Bronchial epithelial cell (primary cell): ENCODE data around the gene ZNF768. TPM values are rescaled to one million over a fixed set of nuclear protein-coding genes. Genes with fewer than 3 reads are reported as not detected.

Experiments
- DNase-seq: peaks from one replicate; pipeline ENCODE4 v3.0.0-alpha.2; 2010; ENCODE audit warnings: low read depth
- FAIRE-seq: peaks from 2 replicates; lab custom pipeline; 2011; peaks lifted over from hg19 to GRCh38; lab: Jason Lieb, UNC
- H3K27me3 ChIP-seq: 2 replicates; pipeline ENCODE4 v1.5.1; 2011; ENCODE audit warnings: low read length; ENCODE audit not compliant: control insufficient read depth, insufficient read depth
- H3K36me3 ChIP-seq: 2 replicates; pipeline ENCODE4 v1.5.1; 2011; ENCODE audit warnings: low read length; ENCODE audit not compliant: control insufficient read depth, insufficient read depth
- H3K4me3 ChIP-seq: 2 replicates; pipeline ENCODE4 v1.5.1; 2011; ENCODE audit warnings: mild to moderate bottlenecking, low read depth, low read length, control low read depth
- total RNA-seq: library from RNA; depleted of rRNA; stranded (reverse); fragments of >200 nt; gene quantifications from 2 replicates; pipeline ENCODE4 v1.2.1, GENCODE V29; 2014
- TF ChIP-seq, protein P1 (sequence below): IDR thresholded peaks from 2 replicates; pipeline ENCODE4 v1.5.1; 2011; ENCODE audit warnings: mild to moderate bottlenecking, moderate library complexity, low read length, control low read depth, inconsistent platforms; ENCODE audit not compliant: insufficient read depth, severe bottlenecking

ZNF768 gene
- total RNA-seq, 1 donor from 2014 or later = 19.7 TPM

DNA sequence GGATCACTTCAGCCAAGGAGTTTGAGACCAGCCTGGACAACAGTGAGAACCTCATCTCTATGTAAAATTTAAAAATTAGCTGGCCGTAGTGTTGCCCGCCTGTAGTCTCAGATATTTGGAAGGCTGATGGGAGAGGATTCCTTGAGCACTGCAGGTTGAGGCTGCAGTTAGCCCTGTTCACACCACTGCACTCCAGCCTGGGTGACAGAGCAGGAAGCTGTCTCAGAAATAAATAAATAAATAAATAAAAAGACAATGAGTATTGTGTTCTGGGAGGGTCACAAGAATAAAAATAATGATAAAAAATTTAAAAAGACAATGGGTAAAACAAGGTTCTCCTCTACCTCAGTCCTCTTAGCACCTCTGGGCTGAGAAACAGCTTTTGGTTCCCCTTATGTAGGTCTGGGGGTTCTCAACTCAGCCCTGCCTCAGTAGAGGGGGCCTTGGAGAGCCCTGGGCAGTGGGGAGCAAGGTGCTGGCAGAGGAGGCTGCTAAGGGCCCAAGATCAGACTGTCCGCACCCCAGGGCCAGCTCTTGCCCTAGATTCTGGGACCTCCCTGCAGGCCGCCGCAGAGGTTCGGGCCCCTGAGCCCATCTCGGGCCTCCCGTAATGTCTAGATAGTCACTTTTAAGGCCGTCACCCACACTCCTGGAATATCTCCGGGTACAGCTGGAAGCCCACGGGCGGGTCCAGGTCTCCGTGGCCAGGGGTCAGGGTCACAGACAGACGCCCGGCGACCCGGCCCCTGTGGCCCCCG is 28.4 kb upstream of the ZNF768 start:
- no peak for DNase-seq
- Histone ChIP-seq H3K4me3 (no peak overlapping the region), H3K27me3 (no peaks in the 10 kb centered on the region), H3K36me3 (peaks cover 5% of the 10 kb centered on the region)
- TF ChIP-seq, protein P1, sequence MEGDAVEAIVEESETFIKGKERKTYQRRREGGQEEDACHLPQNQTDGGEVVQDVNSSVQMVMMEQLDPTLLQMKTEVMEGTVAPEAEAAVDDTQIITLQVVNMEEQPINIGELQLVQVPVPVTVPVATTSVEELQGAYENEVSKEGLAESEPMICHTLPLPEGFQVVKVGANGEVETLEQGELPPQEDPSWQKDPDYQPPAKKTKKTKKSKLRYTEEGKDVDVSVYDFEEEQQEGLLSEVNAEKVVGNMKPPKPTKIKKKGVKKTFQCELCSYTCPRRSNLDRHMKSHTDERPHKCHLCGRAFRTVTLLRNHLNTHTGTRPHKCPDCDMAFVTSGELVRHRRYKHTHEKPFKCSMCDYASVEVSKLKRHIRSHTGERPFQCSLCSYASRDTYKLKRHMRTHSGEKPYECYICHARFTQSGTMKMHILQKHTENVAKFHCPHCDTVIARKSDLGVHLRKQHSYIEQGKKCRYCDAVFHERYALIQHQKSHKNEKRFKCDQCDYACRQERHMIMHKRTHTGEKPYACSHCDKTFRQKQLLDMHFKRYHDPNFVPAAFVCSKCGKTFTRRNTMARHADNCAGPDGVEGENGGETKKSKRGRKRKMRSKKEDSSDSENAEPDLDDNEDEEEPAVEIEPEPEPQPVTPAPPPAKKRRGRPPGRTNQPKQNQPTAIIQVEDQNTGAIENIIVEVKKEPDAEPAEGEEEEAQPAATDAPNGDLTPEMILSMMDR = no peak
- FAIRE-seq = no peak

DNA sequence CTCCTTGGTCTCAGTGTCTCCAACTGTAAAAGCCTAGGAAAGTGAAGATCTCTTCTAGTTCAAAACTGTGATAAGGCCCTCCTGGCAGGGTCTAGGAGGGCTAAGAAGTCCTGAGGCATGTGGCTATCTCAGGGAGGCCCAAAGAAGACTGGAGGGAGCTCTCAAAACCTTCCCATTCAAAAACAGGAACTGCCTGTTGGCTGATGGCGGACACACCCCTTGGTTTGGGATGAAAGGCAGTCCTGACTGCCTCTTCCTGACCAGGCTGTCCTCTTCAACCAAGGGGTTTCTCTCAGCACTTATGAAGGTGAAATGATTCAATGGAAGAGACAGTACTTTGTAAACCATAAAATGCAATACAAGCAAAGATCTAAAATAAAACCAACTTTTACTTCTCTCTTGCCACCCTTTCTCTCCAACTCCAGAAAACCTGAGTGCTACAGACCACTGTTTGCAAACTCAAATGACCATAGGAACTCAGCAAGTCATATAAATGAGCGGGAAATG is 27.1 kb upstream of the ZNF768 start:
- FAIRE-seq = no peak
- H3K27me3 ChIP-seq = no peaks in the 10 kb centered on the region
- no peak overlapping the region for H3K4me3 ChIP-seq
- TF ChIP-seq, protein P1 = no peak
- H3K36me3 ChIP-seq = peaks cover 5% of the 10 kb centered on the region
- no peak for DNase-seq

DNA sequence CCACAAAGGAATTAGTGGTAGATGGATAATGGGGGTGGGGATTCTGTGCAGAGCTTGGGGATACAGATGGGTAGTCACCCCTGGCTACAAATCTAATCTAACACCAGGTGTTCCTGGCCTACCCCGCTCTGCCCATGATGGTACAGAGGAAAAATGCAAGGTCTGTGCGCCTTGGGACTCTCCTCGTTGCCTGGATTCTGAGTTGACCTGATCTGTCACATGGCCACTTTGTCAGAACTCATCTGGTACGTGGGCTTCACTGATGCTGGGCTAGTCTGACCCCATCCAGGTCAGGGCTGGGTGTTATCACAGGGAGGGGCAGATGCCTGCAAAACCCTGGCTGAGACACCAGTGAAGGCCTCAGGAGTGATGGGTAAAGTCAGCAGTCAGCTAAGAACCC is 26.6 kb upstream of the ZNF768 start:
- DNase-seq (no peak), FAIRE-seq (no peak)
- Histone ChIP-seq H3K27me3 (no peaks in the 10 kb centered on the region), H3K36me3 (peaks cover 5% of the 10 kb centered on the region), H3K4me3 (no peak overlapping the region)
- TF ChIP-seq, protein P1 = no peak

DNA sequence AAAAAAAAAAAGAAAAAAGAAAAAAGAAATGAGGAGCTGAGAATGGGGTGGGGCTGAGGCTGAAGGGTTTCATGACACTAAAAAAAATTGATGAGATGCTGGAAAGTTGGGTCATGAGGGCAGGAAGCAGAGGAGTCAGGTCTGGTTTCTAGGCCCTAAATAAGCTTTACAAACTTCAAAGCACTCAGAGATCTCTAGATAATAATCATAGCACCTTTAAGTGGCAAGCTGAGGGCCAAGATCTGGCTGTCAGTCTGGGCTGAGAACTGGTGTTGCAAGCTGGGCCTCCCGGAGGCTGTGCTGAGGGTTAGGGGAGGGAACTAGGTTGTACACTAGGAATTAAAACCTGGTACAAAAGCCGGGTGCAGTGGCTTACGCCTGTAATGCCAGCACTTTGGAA is 25.4 kb upstream of the ZNF768 start:
- TF ChIP-seq, protein P1 = no peak
- Histone ChIP-seq H3K4me3 (no peak overlapping the region), H3K36me3 (peaks cover 5% of the 10 kb centered on the region), H3K27me3 (no peaks in the 10 kb centered on the region)
- FAIRE-seq (no peak), DNase-seq (no peak)

DNA sequence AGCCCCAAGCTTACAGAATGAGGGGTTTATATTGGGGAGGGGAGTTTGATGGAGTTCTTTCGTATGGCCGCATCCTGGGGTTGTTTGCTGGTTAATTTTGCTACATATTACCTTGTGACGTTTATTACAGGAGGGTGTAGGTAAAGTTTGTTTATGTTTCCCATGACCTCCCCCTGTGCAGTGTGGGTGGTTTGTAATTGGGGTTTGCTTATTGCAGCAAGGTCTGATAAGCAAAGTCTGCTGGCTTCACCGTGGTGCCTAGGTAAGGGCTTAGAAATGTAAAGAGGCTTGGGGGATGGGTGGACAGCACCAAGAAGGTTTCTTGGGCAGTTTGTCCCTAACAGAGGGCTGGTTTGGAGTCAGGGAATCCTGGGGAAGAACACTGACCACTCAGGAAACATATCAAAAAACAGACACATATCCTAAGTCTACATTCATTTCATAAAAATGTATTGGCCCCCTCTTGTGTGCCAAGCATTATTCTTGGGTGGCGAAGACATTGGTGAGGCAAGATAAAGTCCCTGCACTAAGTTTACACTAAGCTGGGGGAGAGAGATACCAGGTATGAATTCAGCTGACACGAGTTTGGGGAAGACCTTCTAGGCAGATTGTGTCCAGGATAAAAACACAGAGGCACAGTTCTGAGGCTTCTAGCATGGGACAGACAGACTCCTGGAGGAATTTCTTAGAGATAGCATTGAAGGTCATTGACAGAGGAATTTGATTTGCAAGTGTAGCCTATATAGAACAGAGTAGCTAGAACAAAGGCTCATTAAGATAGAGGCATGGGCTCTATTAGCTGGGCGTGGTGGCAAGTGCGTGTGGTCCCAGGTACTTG is 22.3 kb upstream of the ZNF768 start:
- TF ChIP-seq, protein P1 = no peak
- no peaks in the 10 kb centered on the region for H3K36me3 ChIP-seq
- DNase-seq (no peak), FAIRE-seq (no peak)
- no peak overlapping the region for H3K4me3 ChIP-seq
- H3K27me3 ChIP-seq = no peaks in the 10 kb centered on the region
